ENCODE data around the gene NEK9. TPM values are rescaled to one million over a fixed set of nuclear protein-coding genes. Genes with fewer than 3 reads are reported as not detected.
"Not testable (repeated sequence)": the region's sequence is repeated elsewhere in the genome, so short reads cannot be mapped to it uniquely, and the experiment has no call there.

NEK9 gene
- total RNA-seq, 1 experiment from 2014 or later, result 26.1 TPM

DNA sequence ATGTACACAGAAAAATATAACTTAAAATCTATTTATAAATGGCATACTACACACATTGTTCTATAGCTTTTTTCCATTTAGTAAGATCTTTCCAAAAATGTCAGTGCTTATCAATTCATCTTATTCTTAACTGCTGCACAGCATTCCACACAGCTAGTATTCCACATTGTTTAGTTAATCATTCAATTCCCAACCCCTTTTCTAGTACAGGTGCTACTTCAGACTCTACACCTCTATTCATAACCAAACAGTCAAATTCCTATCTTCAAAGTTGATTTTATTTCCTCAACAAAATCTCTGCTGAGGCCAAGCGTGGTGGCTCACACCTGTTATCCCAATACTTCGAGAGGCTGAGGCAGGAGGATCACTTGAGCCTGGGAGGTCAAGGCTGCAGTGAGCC is 12.3 kb upstream of the NEK9 start:
- Histone ChIP-seq H3K9me3 (replicated peaks) (no peaks in the 10 kb centered on the region), H3K36me3 (peaks cover 20% of the 10 kb centered on the region), H3K27ac (no peak overlapping the region), H3K4me3 (no peak overlapping the region), H3K27me3 (replicated peaks) (no peaks in the 10 kb centered on the region), H3K4me1 (replicated peaks) (no peaks in the 10 kb centered on the region)
- no peak for DNase-seq (ENCODE audit: low read depth in 1 of 2, low spot score in 2 of 2)

DNA sequence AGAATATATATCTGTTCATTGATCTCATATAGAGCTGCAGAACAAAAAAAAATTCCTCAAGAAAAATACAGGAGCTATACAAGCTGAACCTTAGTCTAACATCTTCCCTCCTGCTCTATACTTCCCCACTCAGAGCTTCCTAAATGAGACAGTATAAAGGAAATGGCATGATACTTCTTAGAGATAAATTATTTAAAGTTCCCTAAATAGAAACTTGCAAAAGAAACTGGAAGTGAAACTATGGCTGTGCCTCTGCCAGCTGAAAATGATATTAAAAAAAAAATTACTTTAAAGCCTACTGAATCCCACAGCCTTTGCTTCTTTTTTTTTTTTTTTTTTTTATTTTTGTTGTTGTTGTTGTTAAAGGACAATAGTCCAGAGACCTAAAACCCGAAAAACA is 11.6 kb upstream of the NEK9 start:
- Histone ChIP-seq H3K36me3 (peaks cover 27% of the 10 kb centered on the region), H3K4me1 (replicated peaks) (no peaks in the 10 kb centered on the region), H3K4me3 (no peak overlapping the region), H3K9me3 (replicated peaks) (no peaks in the 10 kb centered on the region), H3K27me3 (replicated peaks) (no peaks in the 10 kb centered on the region), H3K27ac (no peak overlapping the region)
- no peak for DNase-seq (ENCODE audit: low read depth in 1 of 2, low spot score in 2 of 2)

DNA sequence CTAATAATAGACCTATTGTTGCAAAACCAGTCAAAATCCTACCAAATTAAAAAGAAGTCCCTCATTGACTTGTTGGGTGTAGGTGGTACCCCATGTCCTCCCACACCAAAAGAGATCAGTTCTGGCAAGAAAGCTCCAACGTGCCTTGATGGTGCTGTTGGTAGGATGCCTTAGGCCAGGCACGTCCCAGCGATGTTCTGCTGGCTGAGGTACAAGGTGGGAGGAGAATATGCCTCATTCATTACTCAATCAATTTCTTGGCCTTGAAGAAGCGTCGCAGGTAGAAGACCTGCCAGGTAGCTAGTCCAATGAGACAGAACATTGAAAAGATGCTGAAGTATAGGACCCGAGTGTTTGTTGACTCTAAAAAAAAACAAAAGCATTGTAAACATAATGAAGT is 7.8 kb upstream of the NEK9 start:
- Histone ChIP-seq H3K27me3 (replicated peaks) (no peaks in the 10 kb centered on the region), H3K9me3 (replicated peaks) (no peaks in the 10 kb centered on the region), H3K4me1 (replicated peaks) (no peaks in the 10 kb centered on the region), H3K27ac (no peak overlapping the region), H3K36me3 (peaks cover 24% of the 10 kb centered on the region), H3K4me3 (no peak overlapping the region)
- DNase-seq (ENCODE audit: low read depth in 1 of 2, low spot score in 2 of 2), result no peak

DNA sequence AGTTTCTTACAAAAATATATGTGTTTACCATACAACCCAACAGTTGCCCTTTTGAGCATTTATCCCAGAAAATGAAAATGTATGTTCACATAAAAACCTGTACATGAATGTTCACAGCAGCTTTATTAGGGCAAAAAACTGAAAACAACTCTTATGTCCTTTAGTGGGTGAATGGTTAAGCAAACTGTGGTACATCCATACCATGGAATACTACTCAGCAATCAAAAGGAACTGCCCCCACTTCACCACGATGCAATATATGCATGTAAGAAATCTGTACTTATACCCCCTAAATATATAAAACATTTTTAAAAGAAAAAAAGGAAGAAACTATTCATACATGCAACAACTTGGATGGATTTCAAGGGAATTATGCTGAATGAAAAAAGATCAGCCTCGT is 6.7 kb upstream of the NEK9 start:
- Histone ChIP-seq H3K4me3 (no peak overlapping the region), H3K9me3 (replicated peaks) (no peaks in the 10 kb centered on the region), H3K27me3 (replicated peaks) (no peaks in the 10 kb centered on the region), H3K4me1 (replicated peaks) (no peaks in the 10 kb centered on the region), H3K27ac (no peak overlapping the region), H3K36me3 (peaks cover 22% of the 10 kb centered on the region)
- DNase-seq (ENCODE audit: low read depth in 1 of 2, low spot score in 2 of 2), result no peak

DNA sequence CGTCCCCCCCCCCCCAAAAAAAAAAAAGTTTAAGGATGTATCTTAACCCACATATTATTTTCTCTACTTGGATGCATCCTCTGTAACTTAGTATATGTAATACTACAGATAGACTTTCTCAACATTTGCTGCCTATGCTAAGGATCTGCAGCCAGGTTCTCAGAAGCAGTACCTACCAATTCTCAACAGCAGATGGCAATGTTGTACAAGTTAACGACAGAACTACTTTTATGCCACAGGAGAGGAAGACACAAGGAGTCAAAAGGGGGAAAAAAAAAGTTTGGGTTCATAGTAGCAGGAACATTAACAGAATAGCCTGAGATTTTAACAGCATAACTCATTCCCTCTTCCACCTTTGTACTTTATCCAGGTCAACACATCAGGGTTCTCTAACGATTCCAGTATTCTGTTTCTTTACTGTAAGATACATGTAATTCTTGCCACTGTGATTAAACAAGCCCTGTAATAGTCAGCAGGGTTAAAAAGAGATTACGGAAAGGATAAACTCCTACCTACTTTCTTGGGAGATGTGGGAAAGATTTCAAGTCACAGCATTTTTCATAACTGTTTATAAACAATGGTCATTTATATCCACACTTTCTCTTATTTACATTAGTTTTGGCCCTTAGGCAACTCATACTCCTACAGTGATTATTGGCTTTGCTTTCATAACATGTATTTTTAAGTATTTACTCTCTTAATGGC is 5.7 kb upstream of the NEK9 start:
- Histone ChIP-seq H3K27me3 (replicated peaks) (no peaks in the 10 kb centered on the region), H3K36me3 (peaks cover 28% of the 10 kb centered on the region), H3K4me3 (no peak overlapping the region), H3K4me1 (replicated peaks) (peaks cover 3% of the 10 kb centered on the region; the same call in 1 of the 2 replicates), H3K9me3 (replicated peaks) (no peaks in the 10 kb centered on the region), H3K27ac (no peak overlapping the region)
- DNase-seq (ENCODE audit: low read depth in 1 of 2, low spot score in 2 of 2), result peak in 1 of 2 experiments; percentile 73

DNA sequence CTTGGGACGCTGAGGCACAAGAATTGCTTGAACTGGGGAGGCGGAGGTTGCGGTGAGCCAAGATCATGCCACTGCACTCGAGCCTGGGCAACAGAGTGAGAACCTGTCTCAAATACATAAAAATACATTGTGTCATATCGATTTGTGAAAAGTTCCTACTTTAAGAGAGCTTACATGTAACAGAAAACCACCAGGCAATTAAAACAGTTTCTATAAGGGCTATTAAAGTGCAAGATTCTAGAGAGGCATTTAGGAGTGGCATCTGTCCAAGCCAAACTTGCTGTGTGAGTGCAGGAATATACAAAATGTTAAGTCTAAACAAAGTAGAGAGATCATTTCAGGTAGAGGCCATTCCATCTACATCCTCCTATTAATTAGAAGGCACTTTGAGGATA is 1.7 kb upstream of the NEK9 start:
- no peak for DNase-seq (ENCODE audit: low read depth in 1 of 2, low spot score in 2 of 2)
- no peaks in the 10 kb centered on the region for H3K9me3 ChIP-seq (replicated peaks)
- H3K4me3 ChIP-seq, result no peak overlapping the region
- H3K36me3 ChIP-seq, result peaks cover 21% of the 10 kb centered on the region; the same call in 1 of the 2 replicates
- no peak overlapping the region for H3K27ac ChIP-seq
- H3K4me1 ChIP-seq (replicated peaks), result peaks cover 18% of the 10 kb centered on the region
- H3K27me3 ChIP-seq (replicated peaks), result no peaks in the 10 kb centered on the region

DNA sequence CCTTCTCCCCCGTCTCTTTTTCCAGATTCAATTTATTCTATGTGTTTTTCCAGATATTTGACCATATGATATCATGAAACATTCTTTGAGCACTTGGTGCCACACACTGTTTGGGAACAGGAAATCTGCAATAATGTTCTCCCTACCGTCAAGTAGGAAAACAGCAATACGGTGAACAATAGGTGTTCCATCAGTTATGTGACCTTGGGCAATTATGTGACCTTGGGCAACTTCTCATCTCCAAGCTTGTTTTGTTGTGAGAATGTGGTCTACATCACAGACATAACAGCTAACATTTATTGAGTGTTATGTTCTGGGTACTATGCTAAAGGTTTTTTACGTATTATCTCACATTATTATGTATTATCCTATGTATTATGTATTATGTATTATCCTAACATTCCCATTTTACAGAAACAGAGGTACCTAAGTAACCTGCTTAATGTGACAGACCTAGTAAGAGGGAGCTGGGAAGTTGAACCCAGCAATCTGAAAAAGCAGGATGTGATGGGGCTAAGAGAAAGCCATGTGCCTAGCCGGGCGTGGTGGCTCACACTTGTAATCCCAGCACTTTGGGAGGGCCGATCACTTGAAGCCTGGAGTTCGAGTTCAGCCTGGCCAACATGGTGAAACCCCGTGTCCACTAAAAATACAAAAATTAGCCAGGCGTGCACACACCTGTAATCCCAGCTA is 1.2 kb upstream of the NEK9 start:
- Histone ChIP-seq H3K9me3 (replicated peaks) (no peaks in the 10 kb centered on the region), H3K27me3 (replicated peaks) (no peaks in the 10 kb centered on the region), H3K4me3 (no peak overlapping the region), H3K36me3 (peaks cover 15% of the 10 kb centered on the region; the same call in 1 of the 2 replicates), H3K27ac (no peak overlapping the region), H3K4me1 (replicated peaks) (peaks cover 18% of the 10 kb centered on the region)
- DNase-seq (ENCODE audit: low read depth in 1 of 2, low spot score in 2 of 2), result no peak

DNA sequence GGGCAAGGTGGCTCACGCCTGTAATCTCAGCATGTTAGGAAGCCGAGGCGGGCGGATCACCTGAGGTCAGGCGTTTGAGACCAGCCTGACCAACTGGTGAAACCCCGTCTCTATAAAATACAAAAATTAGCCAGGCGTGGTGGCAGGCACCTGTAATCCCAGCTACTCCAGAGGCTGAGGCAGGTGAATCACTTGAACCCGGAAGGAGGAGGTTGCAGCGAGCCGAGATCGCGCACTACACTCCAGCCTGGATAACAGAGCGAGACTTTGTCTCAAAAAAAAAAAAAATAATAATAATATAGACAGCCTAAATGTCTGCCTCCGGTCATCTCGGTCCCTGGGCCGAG is 599 bp upstream of the NEK9 start:
- DNase-seq (ENCODE audit: low read depth in 1 of 2, low spot score in 2 of 2), result not testable (repeated sequence)
- H3K36me3 ChIP-seq, result peaks cover 14% of the 10 kb centered on the region; the same call in 1 of the 2 replicates

DNA sequence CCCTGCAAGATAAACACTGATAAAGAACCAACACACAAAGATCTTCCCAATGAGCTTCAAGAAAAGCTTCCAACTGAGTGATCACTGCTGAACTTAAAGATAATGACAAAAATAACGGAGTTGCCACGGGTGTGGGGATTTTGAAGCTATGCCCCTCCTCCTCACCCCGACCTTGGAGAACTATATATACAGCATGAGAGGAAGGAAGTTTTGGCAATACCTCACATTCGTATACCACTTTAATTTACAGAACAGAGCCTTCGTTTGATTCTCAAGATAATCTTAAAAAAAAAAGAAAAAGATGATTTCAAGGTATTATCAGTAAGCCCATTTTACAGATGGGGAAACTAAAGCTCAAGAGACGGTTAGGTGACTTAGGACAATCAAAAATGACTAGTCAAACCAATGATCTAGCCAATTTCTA is 715 bp downstream of the NEK9 start:
- Histone ChIP-seq H3K27me3 (replicated peaks) (no peaks in the 10 kb centered on the region), H3K9me3 (replicated peaks) (no peaks in the 10 kb centered on the region), H3K36me3 (peaks cover 14% of the 10 kb centered on the region; the same call in 1 of the 2 replicates), H3K4me3 (peak overlapping the region; percentile 89), H3K27ac (peak overlapping the region; percentile 85), H3K4me1 (replicated peaks) (peaks cover 18% of the 10 kb centered on the region)
- DNase-seq (ENCODE audit: low read depth in 1 of 2, low spot score in 2 of 2), result peak in 1 of 2 experiments; percentile 12

More for the DNA sequence above, 599 bp upstream of the NEK9 start:
- Histone ChIP-seq H3K4me3 (peak overlapping the region; percentile 89), H3K4me1 (replicated peaks) (peaks cover 18% of the 10 kb centered on the region), H3K27ac (peak overlapping the region; percentile 85)
- H3K9me3 ChIP-seq (replicated peaks); H3K27me3 ChIP-seq (replicated peaks): not testable (repeated sequence)

DNA sequence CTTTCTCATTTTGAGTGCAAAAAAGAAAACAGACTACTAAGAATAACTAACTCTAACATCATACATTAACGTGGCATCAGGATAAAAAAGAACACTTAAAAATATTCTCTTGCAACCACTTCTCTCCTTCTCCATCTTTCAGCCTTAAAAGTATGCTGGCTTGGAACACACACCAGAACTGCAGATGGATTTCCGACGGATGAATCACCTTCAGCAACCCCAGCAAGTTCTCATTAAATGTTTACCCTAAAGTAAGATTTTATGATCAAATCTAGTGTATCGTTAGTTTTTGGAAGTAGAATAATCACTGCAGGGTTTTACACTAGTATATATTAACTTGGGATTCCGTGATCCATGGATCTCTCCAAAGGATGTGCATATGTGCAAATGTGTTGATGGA is 1.2 kb downstream of the NEK9 start:
- H3K27ac ChIP-seq, result no peak overlapping the region
- H3K36me3 ChIP-seq, result peaks cover 14% of the 10 kb centered on the region; the same call in 1 of the 2 replicates
- H3K9me3 ChIP-seq (replicated peaks), result no peaks in the 10 kb centered on the region
- no peaks in the 10 kb centered on the region for H3K27me3 ChIP-seq (replicated peaks)
- DNase-seq (ENCODE audit: low read depth in 1 of 2, low spot score in 2 of 2), result no peak
- peaks cover 18% of the 10 kb centered on the region for H3K4me1 ChIP-seq (replicated peaks)
- H3K4me3 ChIP-seq, result peak overlapping the region; percentile 89

DNA sequence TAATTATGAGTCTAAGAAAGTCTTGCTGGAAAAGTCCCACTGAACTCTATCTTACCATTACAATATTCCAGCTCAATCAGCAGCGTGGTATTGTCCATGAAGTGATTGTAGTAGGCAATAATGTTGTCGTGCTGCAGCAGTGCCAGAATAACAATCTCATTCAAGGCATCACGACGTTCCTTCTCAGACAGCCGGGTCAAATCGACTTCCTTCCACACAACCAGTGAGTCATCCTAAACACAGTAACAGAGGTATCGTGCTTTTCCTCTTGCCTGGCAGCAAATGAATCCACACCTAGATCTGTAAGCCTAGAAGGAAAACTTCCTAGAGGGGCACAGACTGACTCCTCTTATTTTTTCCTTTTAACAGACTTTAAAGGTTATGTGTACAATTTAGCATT is 2.9 kb downstream of the NEK9 start:
- Histone ChIP-seq H3K4me1 (replicated peaks) (peaks cover 18% of the 10 kb centered on the region), H3K9me3 (replicated peaks) (no peaks in the 10 kb centered on the region), H3K27me3 (replicated peaks) (no peaks in the 10 kb centered on the region), H3K36me3 (peaks cover 18% of the 10 kb centered on the region; the same call in 1 of the 2 replicates), H3K4me3 (no peak overlapping the region), H3K27ac (no peak overlapping the region)
- peak; percentile 32 to 49 for DNase-seq (ENCODE audit: low read depth in 1 of 2, low spot score in 2 of 2)

DNA sequence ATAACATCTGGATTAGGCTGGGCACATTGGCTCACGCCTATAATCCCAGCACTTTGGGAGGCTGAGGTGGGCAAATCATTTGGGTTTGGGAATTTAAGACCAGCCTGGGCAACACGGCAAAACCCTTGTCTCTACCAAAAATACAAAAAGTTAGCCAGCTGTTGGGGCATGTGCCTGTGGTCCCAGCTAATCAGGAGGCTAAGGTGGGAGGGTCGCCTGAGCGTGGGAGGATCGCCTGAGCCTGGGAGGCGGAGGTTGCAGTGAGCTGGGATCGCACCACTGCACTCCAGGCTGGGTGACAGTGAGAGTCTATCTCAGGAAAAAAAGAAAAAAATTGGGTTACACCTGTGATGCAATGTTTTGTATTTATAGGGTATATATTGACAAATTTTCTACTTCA is 5.3 kb downstream of the NEK9 start:
- H3K9me3 ChIP-seq (replicated peaks), result no peaks in the 10 kb centered on the region
- DNase-seq (ENCODE audit: low read depth in 1 of 2, low spot score in 2 of 2), result no peak
- H3K4me3 ChIP-seq, result no peak overlapping the region
- H3K4me1 ChIP-seq (replicated peaks), result peaks cover 15% of the 10 kb centered on the region
- H3K27me3 ChIP-seq (replicated peaks), result no peaks in the 10 kb centered on the region
- H3K27ac ChIP-seq, result no peak overlapping the region
- peaks cover 31% of the 10 kb centered on the region for H3K36me3 ChIP-seq

DNA sequence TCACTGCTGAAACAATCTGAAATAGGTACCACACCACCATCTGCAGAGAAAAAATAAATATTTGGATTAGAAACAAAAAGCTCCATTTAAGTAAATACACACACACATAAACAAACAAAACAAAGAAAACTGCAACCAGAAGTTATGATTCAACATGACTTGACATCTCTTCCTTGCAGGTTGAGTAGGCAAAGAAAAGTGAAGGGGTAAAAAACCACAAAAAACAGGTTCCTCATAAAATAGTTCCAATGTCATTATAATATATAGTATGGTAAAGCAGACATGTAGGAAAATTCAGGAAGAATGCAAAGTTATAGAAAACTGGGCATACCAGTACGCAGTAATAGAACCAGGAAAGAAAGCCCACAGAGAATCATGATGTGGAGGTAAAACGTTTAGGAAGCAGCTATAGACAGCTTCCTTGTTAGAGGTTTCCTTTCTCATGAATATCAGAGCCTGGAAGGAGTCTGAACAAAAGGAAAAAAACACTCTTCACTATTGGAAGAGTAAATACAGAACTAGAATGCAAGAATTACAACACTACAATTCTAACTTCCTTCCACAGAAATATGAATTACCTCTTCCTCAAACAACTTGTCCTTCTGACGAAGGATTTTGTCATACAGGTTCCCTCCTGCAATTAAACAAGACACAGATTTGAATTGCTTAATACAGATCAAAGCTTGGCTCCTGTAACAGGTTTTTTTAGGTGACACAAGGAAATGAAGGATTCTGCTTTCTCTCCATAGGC is 6.1 kb downstream of the NEK9 start:
- H3K27me3 ChIP-seq (replicated peaks), result no peaks in the 10 kb centered on the region
- H3K9me3 ChIP-seq (replicated peaks), result no peaks in the 10 kb centered on the region
- no peak overlapping the region for H3K4me3 ChIP-seq
- H3K27ac ChIP-seq, result no peak overlapping the region
- H3K36me3 ChIP-seq, result peaks cover 37% of the 10 kb centered on the region
- H3K4me1 ChIP-seq (replicated peaks), result peaks cover 9% of the 10 kb centered on the region
- DNase-seq (ENCODE audit: low read depth in 1 of 2, low spot score in 2 of 2), result no peak

DNA sequence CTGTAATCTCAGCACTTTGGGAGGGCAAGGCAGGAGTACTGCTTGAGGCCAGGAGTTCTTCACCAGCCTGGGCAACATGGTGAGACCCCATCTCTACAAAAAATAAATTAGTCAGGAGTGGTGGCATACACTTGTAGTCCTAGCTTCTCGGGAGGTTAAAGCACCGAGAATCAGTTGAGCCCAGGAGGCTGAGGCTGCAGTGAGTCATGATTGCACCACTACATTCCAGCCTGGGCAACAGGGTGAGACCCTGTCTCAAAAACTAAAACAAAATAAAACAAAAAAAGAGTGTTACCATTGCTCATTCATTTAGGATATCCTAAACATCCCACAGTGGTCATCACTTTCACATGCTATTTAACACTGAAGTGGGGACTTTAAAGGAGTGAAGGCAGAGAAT is 7.8 kb downstream of the NEK9 start:
- no peak overlapping the region for H3K4me3 ChIP-seq
- no peak for DNase-seq (ENCODE audit: low read depth in 1 of 2, low spot score in 2 of 2)
- H3K36me3 ChIP-seq, result peaks cover 52% of the 10 kb centered on the region
- no peak overlapping the region for H3K27ac ChIP-seq
- H3K4me1 ChIP-seq (replicated peaks), result peaks cover 3% of the 10 kb centered on the region
- H3K9me3 ChIP-seq (replicated peaks), result no peaks in the 10 kb centered on the region
- H3K27me3 ChIP-seq (replicated peaks), result no peaks in the 10 kb centered on the region
